NCI-H446 treated with DMSO at 0.1 percent for 48 hours (cell line): Measurements from ENCODE around the gene MAP6D1.

ENCODE experiments used
- DNase-seq: peaks from one replicate; lab custom pipeline; 2025; lab: John Stamatoyannopoulos, UW

MAP6D1 gene

GRCh38 chr3:183825456-183826161 lies at the start of gene MAP6D1:
TSS of gene MAP6D1 (minus strand) at chr3:183825577. CDS start at chr3:183825547, 30 bp downstream.
- DNase-seq: no peak

- no peak for DNase-seq
Measured at GRCh38 chr3:183873914-183874313, 48.5 kb upstream of the MAP6D1 start.

- no peak for DNase-seq
Measured at GRCh38 chr3:183871541-183871940, 46.2 kb upstream of the MAP6D1 start.

- DNase-seq: no peak
Measured at GRCh38 chr3:183870563-183870962, 45.2 kb upstream of the MAP6D1 start.

- DNase-seq: no peak
Measured at GRCh38 chr3:183868796-183869195, 43.4 kb upstream of the MAP6D1 start.

- DNase-seq: no peak
Measured at GRCh38 chr3:183862610-183863009, 37.2 kb upstream of the MAP6D1 start.

GRCh38 chr3:183857863-183858262 lies 32.5 kb upstream of the MAP6D1 start:
- no peak for DNase-seq

GRCh38 chr3:183854318-183855035 lies 29.1 kb upstream of the MAP6D1 start:
- no peak for DNase-seq

GRCh38 chr3:183845608-183846288 lies 20.4 kb upstream of the MAP6D1 start:
- no peak for DNase-seq

GRCh38 chr3:183845090-183845489 lies 19.7 kb upstream of the MAP6D1 start:
- no peak for DNase-seq

- DNase-seq: no peak
Measured at GRCh38 chr3:183844606-183845005, 19.2 kb upstream of the MAP6D1 start.

GRCh38 chr3:183839751-183840150 lies 14.4 kb upstream of the MAP6D1 start:
- DNase-seq: no peak

GRCh38 chr3:183837894-183838293 lies 12.5 kb upstream of the MAP6D1 start:
- DNase-seq: no peak

- DNase-seq: no peak
Measured at GRCh38 chr3:183837390-183837789, 12.0 kb upstream of the MAP6D1 start.

GRCh38 chr3:183833516-183833915 lies 8.1 kb upstream of the MAP6D1 start:
- no peak for DNase-seq

GRCh38 chr3:183830187-183830586 lies 4.8 kb upstream of the MAP6D1 start:
- no peak for DNase-seq

GRCh38 chr3:183829466-183829865 lies 4.1 kb upstream of the MAP6D1 start:
- no peak for DNase-seq

- no peak for DNase-seq
Measured at GRCh38 chr3:183828538-183828870, 3.1 kb upstream of the MAP6D1 start.

GRCh38 chr3:183827809-183828537 lies 2.6 kb upstream of the MAP6D1 start:
- no peak for DNase-seq

GRCh38 chr3:183826448-183827250 lies 1.3 kb upstream of the MAP6D1 start:
- no peak for DNase-seq

- DNase-seq: no peak
Measured at GRCh38 chr3:183824761-183825455, 469 bp downstream of the MAP6D1 start.
